ENCODE measurements around the gene SASH1.

Gene SASH1

DNA sequence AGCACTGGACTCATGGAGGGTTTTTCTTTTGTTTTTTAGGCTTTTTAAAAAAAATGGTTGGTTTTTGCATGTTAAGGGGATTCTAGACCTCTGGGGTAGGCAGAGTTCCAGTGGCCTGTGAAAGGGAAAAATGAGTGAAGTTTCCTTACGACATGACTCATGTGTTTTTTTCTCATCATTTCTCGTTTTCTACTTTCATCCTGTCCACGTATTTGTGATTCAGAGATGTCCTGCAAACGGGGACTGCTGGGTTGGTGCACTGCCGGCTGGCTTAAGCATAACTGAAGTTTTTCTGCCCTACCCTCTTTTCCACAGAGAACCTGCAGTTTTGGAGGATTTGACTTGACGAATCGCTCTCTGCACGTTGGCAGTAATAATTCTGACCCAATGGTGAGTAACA lies 182.3 kb downstream of the SASH1 start:
- no peak for DNase-seq

- no peak for DNase-seq
Observed at GRCh38 chr6:148525453-148525852, 182.8 kb downstream of the SASH1 start.

DNA sequence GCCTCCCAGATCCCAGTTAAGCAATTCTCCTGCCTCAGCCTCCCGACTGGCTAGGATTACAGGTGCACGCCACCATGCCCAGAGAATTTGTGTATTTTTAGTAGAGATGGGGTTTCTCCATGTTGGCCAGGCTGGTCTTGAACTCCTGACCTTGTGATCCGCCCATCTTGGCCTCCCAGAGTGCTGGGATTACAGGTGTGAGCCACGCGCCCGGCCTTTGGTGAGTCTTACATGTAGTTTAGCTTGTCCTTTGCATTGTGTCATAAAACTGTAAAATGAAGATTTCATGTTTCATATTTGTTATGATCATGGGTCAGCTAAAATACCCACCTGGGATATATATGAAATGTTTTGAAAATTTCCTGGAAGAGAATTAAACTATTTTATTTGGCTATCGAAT lies 183.5 kb downstream of the SASH1 start:
- no peak for DNase-seq

- DNase-seq: no peak
Observed at GRCh38 chr6:148528292-148528691, 185.7 kb downstream of the SASH1 start.

DNA sequence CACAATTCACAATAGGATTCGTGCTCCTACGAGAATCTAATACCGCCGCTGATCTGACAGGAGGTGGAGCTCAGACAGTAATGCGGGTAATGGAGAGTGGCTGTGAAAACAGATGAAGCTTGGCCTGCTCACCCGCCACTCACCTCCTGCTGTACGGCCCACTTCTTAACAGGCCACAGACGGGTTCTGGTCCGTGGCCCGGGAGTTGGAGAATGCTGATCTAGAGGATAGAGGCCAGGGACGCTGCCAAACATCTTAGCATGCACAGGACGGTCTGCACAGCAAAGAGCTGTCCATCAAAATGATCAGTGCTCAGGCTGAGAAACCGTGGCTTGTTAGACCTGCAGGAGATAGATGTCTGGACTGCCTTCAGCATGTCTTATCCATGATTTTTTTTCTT lies 186.4 kb downstream of the SASH1 start:
- no peak for DNase-seq

GRCh38 chr6:148530394-148530953 lies 187.8 kb downstream of the SASH1 start:
- peak; percentile 51 to 59 for DNase-seq

DNA sequence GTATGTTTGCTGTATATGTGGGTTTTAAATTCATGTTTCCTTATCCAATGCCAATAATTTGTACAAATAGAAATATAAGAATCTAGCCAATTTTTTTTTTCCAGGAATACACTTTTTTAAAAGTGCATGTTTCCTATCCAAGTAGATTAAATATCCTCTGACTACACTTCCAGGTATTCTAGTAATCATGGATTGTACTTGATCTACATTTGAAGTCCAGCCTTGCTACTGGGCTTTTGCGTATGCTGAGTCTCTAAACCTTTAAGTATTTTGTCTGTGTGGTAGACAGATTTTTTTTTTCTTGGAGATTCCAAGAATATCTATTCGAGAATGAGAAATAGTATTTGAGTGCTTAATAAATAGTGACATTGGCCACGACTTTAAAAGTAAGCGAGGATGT lies 188.3 kb downstream of the SASH1 start:
- no peak for DNase-seq

DNA sequence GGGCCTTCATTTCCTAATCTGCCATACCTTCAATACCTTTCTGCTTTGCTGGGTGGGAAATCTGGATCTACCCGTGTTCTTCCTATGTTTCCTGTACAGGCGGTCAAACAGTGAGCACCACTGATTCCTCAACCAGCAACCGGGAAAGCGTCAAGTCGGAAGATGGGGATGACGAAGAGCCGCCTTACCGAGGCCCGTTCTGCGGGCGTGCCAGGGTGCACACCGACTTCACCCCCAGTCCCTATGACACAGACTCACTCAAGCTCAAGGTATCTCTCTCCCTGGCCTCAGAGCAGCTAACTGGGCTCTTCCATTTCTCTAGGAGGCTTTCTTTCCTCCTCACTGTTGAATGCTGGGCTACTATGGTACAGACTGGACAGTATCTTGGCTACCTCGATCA lies 190.1 kb downstream of the SASH1 start:
- DNase-seq: no peak

DNA sequence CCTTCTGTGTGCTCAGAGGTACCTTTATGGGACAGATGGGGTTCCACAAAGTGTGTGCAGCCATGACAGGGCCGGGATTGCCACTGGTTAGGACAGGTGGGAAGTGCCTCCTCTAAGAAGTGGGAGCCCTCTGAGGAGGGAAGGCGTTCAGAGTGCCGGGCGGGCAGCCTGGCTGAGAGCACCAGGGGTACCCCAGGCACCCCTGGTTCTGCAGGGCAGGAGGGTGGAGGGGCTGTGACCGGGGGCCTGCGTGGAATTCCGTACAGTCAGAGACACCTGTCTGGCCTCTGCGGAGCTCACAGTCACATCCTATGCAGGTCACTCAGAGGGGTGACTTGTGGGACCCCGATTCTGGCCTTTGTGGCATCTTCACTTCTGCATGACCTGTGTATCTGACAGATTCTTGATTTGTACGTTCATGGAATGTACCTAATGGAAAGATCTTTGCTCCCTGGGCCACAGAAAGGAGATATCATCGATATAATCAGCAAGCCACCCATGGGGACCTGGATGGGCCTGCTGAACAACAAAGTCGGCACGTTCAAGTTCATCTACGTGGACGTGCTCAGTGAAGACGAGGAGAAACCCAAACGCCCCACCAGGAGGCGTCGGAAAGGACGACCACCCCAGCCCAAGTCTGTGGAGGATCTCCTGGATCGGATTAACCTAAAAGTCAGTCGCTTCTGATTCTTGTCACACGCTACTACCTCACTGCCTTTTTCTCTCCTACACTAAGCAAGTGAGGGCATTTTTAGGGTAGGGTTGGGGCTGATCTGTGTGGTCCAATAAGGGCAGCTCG lies 190.9 kb downstream of the SASH1 start:
- DNase-seq: no peak

DNA sequence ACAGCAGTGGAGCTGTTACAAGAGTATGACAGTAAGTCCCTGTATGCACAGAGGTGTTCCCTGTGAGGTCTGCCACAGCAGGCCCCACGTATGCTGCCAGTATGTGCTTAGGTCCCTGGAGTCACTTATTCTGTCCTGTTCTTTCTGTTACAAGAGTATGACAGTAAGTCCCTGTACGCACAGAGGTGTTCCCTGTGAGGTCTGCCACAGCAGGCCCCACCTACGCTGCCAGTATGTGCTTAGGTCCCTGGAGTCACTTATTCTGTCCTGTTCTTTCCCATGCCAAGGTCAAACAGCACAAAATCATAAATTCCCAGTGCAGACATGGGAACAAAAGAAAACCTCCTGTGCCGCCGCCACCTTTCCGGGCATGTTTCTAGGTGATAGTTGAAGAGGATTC lies 192.2 kb downstream of the SASH1 start:
- no peak for DNase-seq

DNA sequence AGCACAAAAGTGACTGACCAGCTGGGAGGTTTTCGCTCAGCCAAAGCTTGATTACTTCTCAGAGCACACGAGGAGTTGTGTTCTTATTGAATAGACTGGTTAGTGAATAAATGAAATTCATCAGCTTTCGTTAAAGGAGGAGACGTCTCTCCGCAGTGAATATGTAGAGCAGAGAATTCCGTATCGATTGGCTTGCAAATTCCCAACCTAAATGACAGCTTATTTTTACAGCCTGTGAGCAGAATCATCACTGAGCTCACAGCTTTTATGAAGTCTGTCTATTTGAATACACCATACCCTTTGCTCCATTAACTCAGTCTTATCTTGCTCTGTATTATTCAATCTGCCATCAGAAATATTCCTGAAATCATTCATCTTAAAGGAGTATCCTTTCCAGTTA lies 192.7 kb downstream of the SASH1 start:
- DNase-seq: no peak

GRCh38 chr6:148535976-148536375 lies 193.3 kb downstream of the SASH1 start:
- no peak for DNase-seq

GRCh38 chr6:148538261-148539190 lies 195.9 kb downstream of the SASH1 start:
- DNase-seq: no peak

DNA sequence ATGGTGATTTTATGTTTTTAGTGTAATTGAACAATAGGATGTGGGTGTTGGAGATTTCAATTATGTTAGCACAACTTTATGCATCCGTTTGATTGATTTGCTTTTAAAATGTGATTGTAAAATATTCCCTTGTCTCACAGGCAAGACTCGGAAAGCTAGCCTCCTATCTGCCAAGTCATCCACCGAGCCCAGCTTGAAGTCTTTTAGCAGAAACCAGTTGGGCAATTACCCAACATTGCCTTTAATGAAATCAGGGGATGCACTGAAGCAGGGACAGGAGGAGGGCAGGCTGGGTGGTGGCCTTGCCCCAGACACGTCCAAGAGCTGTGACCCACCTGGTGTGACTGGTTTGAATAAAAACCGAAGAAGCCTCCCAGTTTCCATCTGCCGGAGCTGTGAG lies 200.9 kb downstream of the SASH1 start:
- no peak for DNase-seq

DNA sequence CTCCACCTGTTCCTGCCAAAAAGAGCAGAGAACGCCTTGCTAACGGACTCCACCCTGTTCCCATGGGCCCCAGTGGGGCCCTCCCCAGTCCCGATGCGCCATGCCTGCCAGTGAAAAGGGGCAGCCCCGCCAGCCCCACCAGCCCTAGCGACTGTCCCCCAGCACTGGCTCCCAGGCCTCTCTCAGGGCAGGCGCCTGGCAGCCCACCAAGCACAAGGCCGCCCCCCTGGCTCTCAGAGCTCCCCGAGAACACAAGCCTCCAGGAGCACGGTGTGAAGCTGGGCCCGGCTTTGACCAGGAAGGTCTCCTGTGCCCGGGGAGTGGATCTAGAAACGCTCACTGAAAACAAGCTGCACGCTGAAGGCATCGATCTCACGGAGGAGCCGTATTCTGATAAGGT lies 201.8 kb downstream of the SASH1 start:
- DNase-seq: no peak

DNA sequence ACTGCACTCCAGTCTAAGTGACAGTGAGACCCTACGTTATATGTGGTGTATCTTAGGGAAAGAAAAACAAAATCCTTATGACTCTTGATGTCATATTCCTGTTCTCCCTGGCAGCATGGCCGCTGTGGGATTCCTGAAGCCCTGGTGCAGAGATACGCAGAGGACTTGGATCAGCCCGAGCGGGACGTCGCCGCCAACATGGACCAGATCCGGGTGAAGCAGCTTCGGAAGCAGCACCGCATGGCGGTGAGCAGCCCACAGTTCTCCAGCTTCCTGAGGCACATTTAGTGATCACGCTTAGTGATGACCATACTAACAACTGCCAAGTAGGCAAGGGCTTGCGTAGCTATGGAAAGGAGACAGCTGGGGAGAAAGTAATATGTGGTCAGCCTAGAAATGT lies 203.3 kb downstream of the SASH1 start:
- DNase-seq: no peak

DNA sequence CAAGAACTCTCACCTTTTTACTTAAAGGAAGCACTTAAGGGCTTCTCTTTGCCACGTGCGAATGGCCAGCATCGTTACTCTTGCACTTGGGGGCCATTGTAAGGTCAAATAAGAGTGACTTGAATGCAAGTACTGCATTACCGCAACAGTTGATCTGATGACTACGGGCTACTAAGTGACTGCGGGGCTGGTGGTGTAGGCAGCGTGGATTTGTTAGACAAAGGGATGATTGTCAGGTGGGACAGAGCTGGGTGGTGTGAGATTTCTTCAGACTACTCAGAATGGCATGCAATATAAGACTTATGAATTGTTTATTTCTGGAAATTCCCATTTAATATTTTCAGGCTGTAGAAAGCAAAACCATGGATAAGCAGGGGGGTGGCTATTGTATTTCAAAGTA lies 204.5 kb downstream of the SASH1 start:
- no peak for DNase-seq

DNA sequence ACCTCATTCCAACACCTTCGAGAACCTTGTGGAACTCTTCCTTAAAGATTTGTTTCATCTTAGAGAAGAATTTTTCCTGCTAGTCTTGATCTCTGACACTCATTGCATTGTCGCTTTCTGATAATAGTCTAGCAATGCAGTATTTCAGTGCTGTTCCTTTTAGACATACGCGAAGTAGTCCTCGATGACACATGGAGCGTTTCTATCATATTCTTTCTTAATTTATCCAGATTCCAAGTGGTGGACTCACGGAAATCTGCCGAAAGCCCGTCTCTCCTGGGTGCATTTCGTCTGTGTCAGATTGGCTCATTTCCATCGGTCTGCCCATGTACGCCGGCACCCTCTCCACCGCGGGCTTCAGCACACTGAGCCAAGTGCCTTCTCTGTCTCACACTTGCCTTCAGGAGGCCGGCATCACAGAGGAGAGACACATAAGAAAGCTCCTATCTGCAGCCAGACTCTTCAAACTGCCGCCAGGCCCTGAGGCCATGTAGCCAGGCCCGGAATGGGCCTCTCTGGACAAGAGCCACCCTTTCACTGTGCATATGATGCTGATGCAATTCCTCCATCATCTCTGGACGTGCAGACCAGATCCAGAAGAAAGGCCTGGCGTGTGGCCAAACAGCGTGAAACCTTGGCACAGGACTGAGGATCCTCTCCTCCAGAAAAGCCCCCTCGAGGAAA lies 205.6 kb downstream of the SASH1 start:
- DNase-seq: no peak

GRCh38 chr6:148548749-148549140 lies 206.1 kb downstream of the SASH1 start:
- no peak for DNase-seq

DNA sequence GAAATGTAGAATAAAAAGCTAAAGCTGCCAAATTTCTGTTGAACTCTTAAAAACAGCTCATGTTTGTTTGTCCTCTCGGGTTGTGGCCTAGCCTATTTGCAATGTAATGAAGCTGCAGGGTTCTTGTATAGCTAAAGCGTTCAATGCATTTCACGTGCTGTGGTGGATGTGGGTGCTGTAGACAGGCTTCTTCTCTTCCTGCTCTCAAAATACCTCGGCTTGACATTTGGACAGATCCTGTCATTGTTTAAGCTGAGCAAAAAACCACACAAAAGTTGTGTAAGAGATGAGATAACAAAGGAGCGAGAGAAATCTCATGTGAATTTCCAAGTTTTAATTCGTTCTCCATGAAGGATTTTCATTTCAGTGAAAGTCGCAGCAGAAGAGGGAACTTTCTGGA lies 207.9 kb downstream of the SASH1 start:
- DNase-seq: peak; percentile 13 to 55

- no peak for DNase-seq
Observed at GRCh38 chr6:148551226-148551625, 208.6 kb downstream of the SASH1 start.

GRCh38 chr6:148556410-148556809 lies 213.8 kb downstream of the SASH1 start:
- DNase-seq: peak; percentile 59 to 73

DNA sequence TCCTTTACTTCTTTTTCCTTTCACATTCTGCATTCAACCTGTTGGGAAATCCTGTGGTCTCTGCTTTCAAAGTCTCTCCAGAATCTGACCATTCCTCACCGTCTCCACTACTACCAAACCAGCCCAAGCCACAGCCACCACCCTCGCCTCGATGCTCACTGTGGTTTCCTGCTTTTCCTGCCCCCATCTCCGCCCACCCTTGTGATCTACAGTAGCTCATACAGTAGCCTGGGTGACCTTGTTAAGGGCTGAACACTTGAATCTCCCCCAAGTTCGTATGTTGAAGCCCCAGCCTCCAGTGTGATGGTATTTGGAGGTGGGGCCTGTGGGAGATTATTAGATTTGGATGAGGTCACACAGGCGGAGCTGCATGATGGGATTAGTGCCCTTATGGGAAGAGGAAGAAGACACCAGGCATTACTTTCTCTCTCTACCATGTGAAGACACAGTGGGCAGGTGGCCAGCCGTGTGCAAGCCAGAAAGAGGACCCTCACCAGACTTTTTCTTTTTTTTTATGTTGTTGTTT lies 215.2 kb downstream of the SASH1 start:
- peak; percentile 78 to 87 for DNase-seq

All from inflammatory macrophage (primary cell).